Activated T-helper 1 cell treated with anti-CD3 and anti-CD28 coated beads, Interleukin-12 subunit alpha, Interleukin-12 subunit beta, Interleukin-2, Interleukin-4 antibody, amounts not matched to agents 30 ng/mL and 10 ng/mL and 1 ng/mL, durations not matched to agents 14 hours and 24 hours and 36 hours (primary cell): ENCODE measurements around the gene LHFPL2. TPM values are rescaled to one million over a fixed set of nuclear protein-coding genes. Genes with fewer than 3 reads are reported as not detected.

Experiments
- DNase-seq: peaks from one replicate; pipeline ENCODE4 v3.0.0; 2021; ENCODE audit warnings: low spot score
- H3K27ac Mint-ChIP-seq: one replicate; pipeline ENCODE4 v1.8.0; 2021; ENCODE audit warnings: mild to moderate bottlenecking, mixed read lengths
- H3K27me3 Mint-ChIP-seq: one replicate; pipeline ENCODE4 v1.8.0; 2022; ENCODE audit warnings: mild to moderate bottlenecking, moderate library complexity, mixed read lengths; ENCODE audit not compliant: insufficient read depth
- H3K36me3 Mint-ChIP-seq: one replicate; pipeline ENCODE4 v1.8.0; 2021; ENCODE audit warnings: low read depth, mixed read lengths
- H3K4me1 Mint-ChIP-seq: one replicate; pipeline ENCODE4 v1.8.0; 2021; ENCODE audit warnings: low read depth, mixed read lengths
- H3K4me3 Mint-ChIP-seq: one replicate; pipeline ENCODE4 v1.8.0; 2021; ENCODE audit warnings: mild to moderate bottlenecking, moderate library complexity, mixed read lengths
- H3K9me3 Mint-ChIP-seq: one replicate; pipeline ENCODE4 v1.8.0; 2021; ENCODE audit warnings: mixed read lengths
- intact Hi-C: fragments of 100-400 bp; cut with micrococcal nuclease; formaldehyde crosslinking; loops from one replicate; pipeline ENCODE4 v1.15.1; 2024
- total RNA-seq: library from RNA; stranded (reverse); gene quantifications from 2 replicates; pipeline ENCODE4 v1.2.3, GENCODE V29; 2022

LHFPL2 gene
- total RNA-seq, 1 donor from 2014 or later, result 0.08 TPM

DNA sequence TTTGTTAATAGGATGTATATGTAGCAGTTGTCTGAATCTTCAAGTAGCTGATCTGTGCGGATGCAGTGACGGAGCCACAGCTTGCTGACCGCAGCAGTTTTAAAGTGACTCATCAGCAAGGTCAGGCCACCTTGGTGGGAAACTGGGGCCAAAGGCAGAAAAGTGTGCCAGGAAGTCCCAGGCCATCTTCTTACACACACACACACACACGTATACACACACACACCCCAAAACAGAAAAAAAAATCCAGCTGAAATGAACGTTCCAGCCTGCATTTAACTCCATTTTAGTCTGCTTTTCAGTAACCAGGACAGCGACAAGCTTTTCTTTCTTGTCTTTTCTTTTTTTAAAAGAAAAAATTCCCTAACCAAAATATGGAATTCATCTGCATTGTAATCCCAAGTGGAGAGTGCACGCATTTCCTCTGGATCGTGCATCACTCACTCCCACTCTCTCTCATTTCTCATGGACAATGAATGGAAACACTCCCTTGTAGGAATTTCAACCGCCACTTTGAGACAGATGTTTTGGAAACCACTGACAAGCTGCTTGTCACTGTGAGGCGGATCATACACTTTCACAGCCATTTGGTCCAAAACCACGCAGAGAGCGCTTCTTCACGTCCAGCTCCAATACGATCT, 103.9 kb downstream of the LHFPL2 start:
- no peaks in the 10 kb centered on the region for H3K4me1 Mint-ChIP-seq
- H3K9me3 Mint-ChIP-seq, result no peaks in the 10 kb centered on the region
- H3K27me3 Mint-ChIP-seq, result no peaks in the 10 kb centered on the region
- no peaks in the 10 kb centered on the region for H3K36me3 Mint-ChIP-seq
- H3K4me3 Mint-ChIP-seq, result no peak overlapping the region
- no peak for DNase-seq
- no peak overlapping the region for H3K27ac Mint-ChIP-seq
- intact Hi-C loops, result no loop called here

DNA sequence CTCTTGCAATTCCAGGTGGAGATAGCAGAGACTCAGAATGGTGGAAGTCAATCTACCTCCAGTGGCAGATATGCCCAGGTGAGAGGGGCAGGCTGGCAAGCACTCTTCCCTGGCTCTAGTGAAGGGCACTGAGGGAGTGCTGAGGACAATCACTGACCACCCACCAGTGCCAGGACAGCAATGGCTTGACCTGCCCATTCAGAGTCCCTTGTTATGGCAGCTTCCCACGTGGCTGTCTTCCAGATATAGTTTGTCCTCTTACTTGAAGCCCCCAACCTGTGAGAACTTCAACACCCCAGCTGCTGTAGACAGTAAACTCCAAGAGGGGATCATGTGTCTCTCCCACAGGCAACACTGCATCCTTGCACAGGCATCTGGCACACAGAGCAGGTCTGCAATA, 104.7 kb downstream of the LHFPL2 start:
- no peaks in the 10 kb centered on the region for H3K27me3 Mint-ChIP-seq
- H3K36me3 Mint-ChIP-seq, result no peaks in the 10 kb centered on the region
- no peak overlapping the region for H3K27ac Mint-ChIP-seq
- intact Hi-C loops, result no loop called here
- no peaks in the 10 kb centered on the region for H3K4me1 Mint-ChIP-seq
- H3K9me3 Mint-ChIP-seq, result no peaks in the 10 kb centered on the region
- DNase-seq, result no peak
- no peak overlapping the region for H3K4me3 Mint-ChIP-seq

- Mint-ChIP-seq H3K4me1 (no peaks in the 10 kb centered on the region), H3K4me3 (no peak overlapping the region), H3K27ac (no peak overlapping the region), H3K27me3 (peaks cover 3% of the 10 kb centered on the region), H3K36me3 (no peaks in the 10 kb centered on the region), H3K9me3 (no peaks in the 10 kb centered on the region)
- no peak for DNase-seq
- intact Hi-C loops, result no loop called here
These were observed 105.3 kb downstream of the LHFPL2 start for GRCh38 chr5:78543292-78543691.

- no peak for DNase-seq
- intact Hi-C loops, result no loop called here
- H3K4me3 Mint-ChIP-seq, result no peak overlapping the region
- H3K27ac Mint-ChIP-seq, result no peak overlapping the region
- no peaks in the 10 kb centered on the region for H3K4me1 Mint-ChIP-seq
- H3K27me3 Mint-ChIP-seq, result peaks cover 3% of the 10 kb centered on the region
- no peaks in the 10 kb centered on the region for H3K36me3 Mint-ChIP-seq
- no peaks in the 10 kb centered on the region for H3K9me3 Mint-ChIP-seq
These were observed 106.2 kb downstream of the LHFPL2 start for GRCh38 chr5:78542321-78542840.

- H3K4me1 Mint-ChIP-seq, result no peaks in the 10 kb centered on the region
- peaks cover 3% of the 10 kb centered on the region for H3K27me3 Mint-ChIP-seq
- DNase-seq, result no peak
- no peak overlapping the region for H3K4me3 Mint-ChIP-seq
- no peaks in the 10 kb centered on the region for H3K9me3 Mint-ChIP-seq
- no peak overlapping the region for H3K27ac Mint-ChIP-seq
- H3K36me3 Mint-ChIP-seq, result no peaks in the 10 kb centered on the region
- intact Hi-C loops, result no loop called here
These were observed 107.4 kb downstream of the LHFPL2 start for GRCh38 chr5:78541086-78541654.

DNA sequence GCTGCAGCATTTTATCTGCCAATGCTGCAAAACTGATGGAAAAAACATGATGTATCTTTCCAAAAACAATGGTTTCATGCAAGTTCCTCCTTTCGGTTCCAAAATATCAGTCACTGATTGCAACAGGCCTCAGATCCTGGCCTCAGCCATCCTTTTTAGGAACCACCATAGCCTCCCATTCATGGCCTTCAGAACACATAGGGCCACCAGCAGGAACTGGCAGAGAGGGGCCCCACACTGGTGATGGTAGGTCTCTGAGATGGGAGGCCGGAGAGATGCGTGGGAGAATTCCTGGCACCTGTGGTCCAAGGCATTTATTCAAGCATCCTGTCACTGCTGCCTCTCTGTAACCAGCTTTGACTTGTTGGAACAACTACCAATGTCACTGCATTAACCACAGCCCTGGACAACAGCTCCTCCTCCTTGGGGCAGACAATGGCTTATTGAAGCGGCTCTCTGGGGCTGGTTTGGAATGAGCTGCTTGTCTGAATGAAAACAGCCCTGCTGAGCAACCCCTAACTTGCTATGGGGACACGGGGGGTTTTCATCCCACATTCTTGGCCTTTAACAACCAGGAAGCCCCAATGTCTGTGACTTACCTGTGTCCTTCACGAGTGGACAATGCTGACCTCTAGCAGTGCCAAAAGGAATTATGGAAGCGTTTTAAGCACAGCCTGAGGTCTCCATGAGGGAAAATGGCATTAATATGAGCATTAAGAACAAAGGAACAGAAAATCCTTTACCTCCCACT, 108.1 kb downstream of the LHFPL2 start:
- H3K27ac Mint-ChIP-seq, result no peak overlapping the region
- H3K4me1 Mint-ChIP-seq, result no peaks in the 10 kb centered on the region
- H3K27me3 Mint-ChIP-seq, result peaks cover 8% of the 10 kb centered on the region
- DNase-seq, result no peak
- intact Hi-C loops, result no loop called here
- H3K36me3 Mint-ChIP-seq, result no peaks in the 10 kb centered on the region
- no peaks in the 10 kb centered on the region for H3K9me3 Mint-ChIP-seq
- no peak overlapping the region for H3K4me3 Mint-ChIP-seq

DNA sequence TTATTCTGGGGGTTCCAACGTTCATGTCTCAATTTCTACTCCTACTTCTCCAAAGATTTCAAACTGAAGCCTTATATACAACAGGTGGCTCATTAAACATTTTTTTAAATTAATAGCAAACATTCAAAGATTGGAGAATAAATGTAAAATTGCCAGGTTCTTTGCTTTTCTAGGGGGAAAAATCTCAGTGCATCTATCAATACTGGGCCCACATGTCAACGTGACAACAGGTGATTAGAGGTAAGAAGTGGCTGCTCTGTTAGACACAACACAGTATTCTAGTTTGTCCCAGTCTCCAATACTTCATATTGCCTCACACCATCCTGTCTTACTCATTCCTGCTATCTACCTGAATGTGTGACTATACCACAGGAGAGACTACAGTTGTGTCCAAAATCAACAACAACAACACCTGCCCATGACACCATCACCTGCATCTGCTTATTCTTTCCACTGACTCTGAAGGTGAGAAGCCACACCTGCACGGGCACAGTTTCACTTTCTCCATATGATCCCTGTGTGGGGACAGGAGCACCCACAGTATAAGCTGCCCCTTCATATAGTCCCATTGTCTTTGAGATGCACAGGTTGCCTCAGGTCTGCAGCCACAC, 110.2 kb downstream of the LHFPL2 start:
- intact Hi-C loops, result no loop called here
- Mint-ChIP-seq H3K4me1 (no peaks in the 10 kb centered on the region), H3K9me3 (no peaks in the 10 kb centered on the region), H3K27me3 (peaks cover 8% of the 10 kb centered on the region), H3K4me3 (no peak overlapping the region), H3K36me3 (no peaks in the 10 kb centered on the region), H3K27ac (no peak overlapping the region)
- DNase-seq, result no peak

- intact Hi-C loops, result no loop called here
These were observed 110.8 kb downstream of the LHFPL2 start for GRCh38 chr5:78537821-78538220.

GRCh38 chr5:78537411-78537810, 111.2 kb downstream of the LHFPL2 start:
- H3K27me3 Mint-ChIP-seq, result peaks cover 8% of the 10 kb centered on the region
- no peak for DNase-seq
- H3K27ac Mint-ChIP-seq, result no peak overlapping the region
- no peaks in the 10 kb centered on the region for H3K9me3 Mint-ChIP-seq
- H3K4me3 Mint-ChIP-seq, result no peak overlapping the region
- no peaks in the 10 kb centered on the region for H3K4me1 Mint-ChIP-seq
- H3K36me3 Mint-ChIP-seq, result no peaks in the 10 kb centered on the region
- intact Hi-C loops, result no loop called here

More at GRCh38 chr5:78537821-78538220, 110.8 kb downstream of the LHFPL2 start:
- Mint-ChIP-seq H3K4me3 (no peak overlapping the region), H3K9me3 (no peaks in the 10 kb centered on the region), H3K27me3 (peaks cover 8% of the 10 kb centered on the region), H3K27ac (no peak overlapping the region), H3K36me3 (no peaks in the 10 kb centered on the region), H3K4me1 (no peaks in the 10 kb centered on the region)
- no peak for DNase-seq

GRCh38 chr5:78536661-78537196, 111.8 kb downstream of the LHFPL2 start:
- Mint-ChIP-seq H3K9me3 (no peaks in the 10 kb centered on the region), H3K4me1 (no peaks in the 10 kb centered on the region), H3K27ac (no peak overlapping the region), H3K4me3 (no peak overlapping the region), H3K36me3 (no peaks in the 10 kb centered on the region), H3K27me3 (peaks cover 8% of the 10 kb centered on the region)
- intact Hi-C loops, result no loop called here
- no peak for DNase-seq

DNA sequence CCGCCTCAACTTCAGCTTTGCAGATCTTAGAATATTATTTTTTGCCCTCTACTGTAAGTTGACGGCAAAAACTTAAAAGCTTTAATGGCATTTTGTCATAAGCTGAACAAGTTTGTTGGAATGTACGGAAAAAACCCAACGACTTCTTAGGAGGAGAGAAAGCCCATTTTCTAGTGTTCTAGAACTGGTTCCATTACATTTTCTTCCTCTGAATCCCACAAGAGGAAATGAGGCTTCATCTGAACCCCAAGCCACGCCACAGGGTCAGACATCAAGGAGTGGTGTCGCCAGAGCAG, 113.7 kb downstream of the LHFPL2 start:
- no peak overlapping the region for H3K4me3 Mint-ChIP-seq
- no peaks in the 10 kb centered on the region for H3K9me3 Mint-ChIP-seq
- H3K27ac Mint-ChIP-seq, result no peak overlapping the region
- no peak for DNase-seq
- H3K36me3 Mint-ChIP-seq, result no peaks in the 10 kb centered on the region
- intact Hi-C loops, result no loop called here
- no peaks in the 10 kb centered on the region for H3K4me1 Mint-ChIP-seq
- peaks cover 11% of the 10 kb centered on the region for H3K27me3 Mint-ChIP-seq

GRCh38 chr5:78534148-78534904, 114.2 kb downstream of the LHFPL2 start:
- intact Hi-C loops, result no loop called here
- DNase-seq, result no peak
- no peaks in the 10 kb centered on the region for H3K9me3 Mint-ChIP-seq
- H3K36me3 Mint-ChIP-seq, result no peaks in the 10 kb centered on the region
- no peak overlapping the region for H3K4me3 Mint-ChIP-seq
- H3K27me3 Mint-ChIP-seq, result peaks cover 11% of the 10 kb centered on the region
- H3K4me1 Mint-ChIP-seq, result no peaks in the 10 kb centered on the region
- H3K27ac Mint-ChIP-seq, result no peak overlapping the region
